22Rv1 (cell line): ENCODE results near the gene KLF3.

Experiments used
- ZFX ChIP-seq: fragments of 450-650 bp; IDR thresholded peaks from 2 replicates; pipeline ENCODE4 v1.6.1; 2017; ENCODE audit warnings: antibody characterized with exemption, borderline replicate concordance
- TF ChIP-seq, protein P1 (sequence below): fragments of 450-650 bp; IDR thresholded peaks from 2 replicates; pipeline ENCODE4 v1.5.1; 2017; ENCODE audit warnings: mild to moderate bottlenecking

DNA sequence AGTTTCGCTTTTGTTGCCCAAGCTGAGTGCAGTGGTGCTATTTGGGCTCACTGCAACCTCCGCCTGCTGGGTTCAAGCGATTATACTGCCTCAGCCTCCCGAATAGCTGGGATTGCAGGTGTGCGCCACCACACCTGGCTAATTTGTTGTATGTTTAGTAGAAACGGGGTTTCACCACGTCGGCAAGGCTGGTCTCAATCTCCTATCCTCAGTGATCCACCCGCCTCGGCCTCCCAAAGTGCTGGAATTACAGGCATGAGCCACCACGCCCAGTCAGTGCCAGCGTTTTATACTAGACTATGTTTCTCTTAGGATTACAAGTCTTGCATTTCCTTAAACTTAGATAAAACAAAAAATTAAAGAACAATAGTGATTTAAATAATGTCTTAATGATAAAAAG, 13.0 kb downstream of the KLF3 start:
- TF ChIP-seq, protein P1, sequence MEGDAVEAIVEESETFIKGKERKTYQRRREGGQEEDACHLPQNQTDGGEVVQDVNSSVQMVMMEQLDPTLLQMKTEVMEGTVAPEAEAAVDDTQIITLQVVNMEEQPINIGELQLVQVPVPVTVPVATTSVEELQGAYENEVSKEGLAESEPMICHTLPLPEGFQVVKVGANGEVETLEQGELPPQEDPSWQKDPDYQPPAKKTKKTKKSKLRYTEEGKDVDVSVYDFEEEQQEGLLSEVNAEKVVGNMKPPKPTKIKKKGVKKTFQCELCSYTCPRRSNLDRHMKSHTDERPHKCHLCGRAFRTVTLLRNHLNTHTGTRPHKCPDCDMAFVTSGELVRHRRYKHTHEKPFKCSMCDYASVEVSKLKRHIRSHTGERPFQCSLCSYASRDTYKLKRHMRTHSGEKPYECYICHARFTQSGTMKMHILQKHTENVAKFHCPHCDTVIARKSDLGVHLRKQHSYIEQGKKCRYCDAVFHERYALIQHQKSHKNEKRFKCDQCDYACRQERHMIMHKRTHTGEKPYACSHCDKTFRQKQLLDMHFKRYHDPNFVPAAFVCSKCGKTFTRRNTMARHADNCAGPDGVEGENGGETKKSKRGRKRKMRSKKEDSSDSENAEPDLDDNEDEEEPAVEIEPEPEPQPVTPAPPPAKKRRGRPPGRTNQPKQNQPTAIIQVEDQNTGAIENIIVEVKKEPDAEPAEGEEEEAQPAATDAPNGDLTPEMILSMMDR = no peak
- no peak for TF ChIP-seq ZFX
